HCT116 (cell line): ENCODE results near the gene GNPTAB.

Source experiments
- CBX3 ChIP-seq: IDR thresholded peaks from 2 replicates; pipeline ENCODE4 v1.6.1; 2012; ENCODE audit warnings: low read depth
- EZH2 ChIP-seq: fragments of 200-600 bp; sonication (generic); IDR thresholded peaks from 2 replicates; pipeline ENCODE4 v1.6.1; 2017; ENCODE audit warnings: antibody characterized with exemption, mixed run types
- EZH2phosphoT487 ChIP-seq: fragments of 200-600 bp; IDR thresholded peaks from 2 replicates; pipeline ENCODE4 v1.6.1; 2018; ENCODE audit warnings: antibody characterized with exemption, borderline replicate concordance
- POLR2A ChIP-seq: IDR thresholded peaks from 2 replicates; pipeline ENCODE4 v1.7.0; 2011; ENCODE audit warnings: borderline replicate concordance; ENCODE audit not compliant: insufficient read depth, insufficient read length; ENCODE audit errors: extremely low read depth
- RAD21 ChIP-seq: IDR thresholded peaks from 2 replicates; pipeline ENCODE4 v1.6.1; 2012; ENCODE audit warnings: low read depth, mild to moderate bottlenecking
- REST ChIP-seq: IDR thresholded peaks from 2 replicates; pipeline ENCODE4 v1.6.1; 2012; ENCODE audit warnings: low read depth
- SIN3A ChIP-seq: IDR thresholded peaks from 2 replicates; pipeline ENCODE4 v1.6.1; 2012; ENCODE audit warnings: low read depth
- TF ChIP-seq, protein P1 (sequence below), 3 experiments: fragments of 200-600 bp in 1 of 3; sonication (generic) in 1 of 3; IDR thresholded peaks in 2 of 3; conservative IDR thresholded peaks in 1 of 3; 2 replicates each; pipeline ENCODE4 v1.5.1; 2012 to 2017; ENCODE audit warnings: low read depth in 2 of 3, low read length in 2 of 3, antibody characterized with exemption in 1 of 3, borderline replicate concordance in 1 of 3, control low read depth in 1 of 3, mild to moderate bottlenecking in 1 of 3, mixed read lengths in 1 of 3, mixed run types in 1 of 3, moderate library complexity in 1 of 3; ENCODE audit not compliant: insufficient read depth in 1 of 3
- TF ChIP-seq, protein P2 (sequence below): IDR thresholded peaks from 2 replicates; pipeline ENCODE4 v1.6.1; 2012

GRCh38 chr12:101828463-101829196 is 2.1 kb downstream of the GNPTAB start:
- TF ChIP-seq EZH2 (no peak), CBX3 (no peak), POLR2A (no peak), REST (no peak), EZH2phosphoT487 (no peak), RAD21 (no peak), SIN3A (no peak)
- TF ChIP-seq, protein P1, sequence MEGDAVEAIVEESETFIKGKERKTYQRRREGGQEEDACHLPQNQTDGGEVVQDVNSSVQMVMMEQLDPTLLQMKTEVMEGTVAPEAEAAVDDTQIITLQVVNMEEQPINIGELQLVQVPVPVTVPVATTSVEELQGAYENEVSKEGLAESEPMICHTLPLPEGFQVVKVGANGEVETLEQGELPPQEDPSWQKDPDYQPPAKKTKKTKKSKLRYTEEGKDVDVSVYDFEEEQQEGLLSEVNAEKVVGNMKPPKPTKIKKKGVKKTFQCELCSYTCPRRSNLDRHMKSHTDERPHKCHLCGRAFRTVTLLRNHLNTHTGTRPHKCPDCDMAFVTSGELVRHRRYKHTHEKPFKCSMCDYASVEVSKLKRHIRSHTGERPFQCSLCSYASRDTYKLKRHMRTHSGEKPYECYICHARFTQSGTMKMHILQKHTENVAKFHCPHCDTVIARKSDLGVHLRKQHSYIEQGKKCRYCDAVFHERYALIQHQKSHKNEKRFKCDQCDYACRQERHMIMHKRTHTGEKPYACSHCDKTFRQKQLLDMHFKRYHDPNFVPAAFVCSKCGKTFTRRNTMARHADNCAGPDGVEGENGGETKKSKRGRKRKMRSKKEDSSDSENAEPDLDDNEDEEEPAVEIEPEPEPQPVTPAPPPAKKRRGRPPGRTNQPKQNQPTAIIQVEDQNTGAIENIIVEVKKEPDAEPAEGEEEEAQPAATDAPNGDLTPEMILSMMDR (IDR thresholded peaks at IDR 0.05 in 2 of 3, conservative IDR thresholded peaks at IDR 0.05 in 1 of 3; ENCODE audit: borderline replicate concordance in 1 of 3, insufficient read depth in 1 of 3, low read depth in 2 of 3, low read length in 2 of 3): no peak
- TF ChIP-seq, protein P2, sequence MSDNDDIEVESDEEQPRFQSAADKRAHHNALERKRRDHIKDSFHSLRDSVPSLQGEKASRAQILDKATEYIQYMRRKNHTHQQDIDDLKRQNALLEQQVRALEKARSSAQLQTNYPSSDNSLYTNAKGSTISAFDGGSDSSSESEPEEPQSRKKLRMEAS: no peak
